ENCODE measurements around the gene SSC5D.
"Not testable (repeated sequence)": the region's sequence is repeated elsewhere in the genome, so short reads cannot be mapped to it uniquely, and the experiment has no call there.

SSC5D gene

DNA sequence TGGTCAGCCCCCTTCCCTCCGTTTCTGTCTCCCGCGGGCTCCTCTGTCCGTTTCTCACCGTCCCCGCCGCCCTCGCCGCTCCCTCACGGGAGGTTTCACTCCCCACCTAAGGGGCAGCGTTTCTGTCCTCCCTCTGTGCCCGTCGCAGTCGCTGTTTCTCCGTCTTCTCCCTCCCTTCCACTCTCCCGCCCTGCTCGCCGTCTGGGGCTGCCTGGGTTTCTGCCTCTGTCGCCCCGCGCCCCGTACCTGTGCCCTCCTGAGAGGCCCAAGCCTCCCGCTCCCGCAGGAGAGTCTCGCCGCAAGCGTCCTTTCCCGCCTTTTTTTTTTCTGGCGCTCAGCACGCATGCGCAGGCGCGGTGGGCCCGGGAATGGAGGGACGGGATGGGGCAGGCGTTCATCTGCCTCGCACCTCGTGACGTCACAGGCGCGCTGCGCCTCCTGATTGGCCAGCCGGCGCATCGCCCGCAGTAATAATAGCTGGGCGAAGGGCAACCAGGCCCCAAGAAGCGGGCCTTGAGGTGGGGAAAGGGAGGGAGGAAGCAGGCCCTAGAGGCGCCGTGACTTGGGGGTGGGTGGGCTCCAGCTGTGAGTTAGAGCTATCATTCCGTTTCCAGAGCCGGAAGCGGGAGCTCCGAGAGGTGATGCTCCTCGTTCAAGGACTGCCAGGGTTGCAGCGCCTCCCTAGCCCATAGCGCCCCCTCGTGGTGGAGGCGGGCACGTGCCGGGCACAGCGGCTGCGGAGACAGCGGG lies 15.4 kb downstream of the SSC5D start:
- peak; percentile 88 for DNase-seq (ENCODE audit: low read depth, low spot score)

DNA sequence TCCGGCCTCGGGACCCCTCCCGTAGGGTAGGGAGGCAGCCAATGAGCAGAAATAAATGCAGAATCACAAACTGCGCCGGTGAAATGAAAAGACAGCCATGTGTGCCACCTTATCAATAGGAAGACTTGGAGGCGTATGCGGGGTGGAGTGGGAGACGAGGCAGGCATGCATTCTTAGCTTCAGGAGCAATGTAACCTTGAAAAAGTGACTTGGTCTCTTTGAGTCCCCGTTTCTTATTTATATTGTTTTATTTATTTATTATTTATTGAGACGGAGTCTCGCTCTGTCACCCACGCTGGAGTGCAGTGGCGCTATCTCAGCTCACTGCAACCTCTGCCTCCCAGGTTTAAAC lies 16.0 kb downstream of the SSC5D start:
- no peak for DNase-seq (ENCODE audit: low read depth, low spot score)

DNA sequence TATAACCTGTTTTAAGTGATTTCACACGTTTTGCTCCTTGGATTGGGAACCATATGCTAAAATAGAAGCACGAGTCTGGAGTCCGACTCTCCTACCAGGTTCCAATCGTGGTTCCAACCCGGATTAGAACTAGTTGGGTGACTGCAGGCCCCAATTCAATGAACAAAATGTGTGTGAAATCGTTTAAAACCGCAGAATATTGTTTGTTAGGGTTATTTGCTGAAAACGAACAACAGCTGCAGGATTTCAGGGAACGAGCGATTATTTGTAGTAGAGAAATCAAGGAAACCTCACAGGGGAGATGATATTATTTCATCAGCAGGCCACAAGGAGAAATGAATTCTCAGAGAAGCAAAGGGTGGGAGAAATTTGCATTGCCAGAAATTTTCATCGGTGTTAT lies 16.7 kb downstream of the SSC5D start:
- no peak for DNase-seq (ENCODE audit: low read depth, low spot score)

DNA sequence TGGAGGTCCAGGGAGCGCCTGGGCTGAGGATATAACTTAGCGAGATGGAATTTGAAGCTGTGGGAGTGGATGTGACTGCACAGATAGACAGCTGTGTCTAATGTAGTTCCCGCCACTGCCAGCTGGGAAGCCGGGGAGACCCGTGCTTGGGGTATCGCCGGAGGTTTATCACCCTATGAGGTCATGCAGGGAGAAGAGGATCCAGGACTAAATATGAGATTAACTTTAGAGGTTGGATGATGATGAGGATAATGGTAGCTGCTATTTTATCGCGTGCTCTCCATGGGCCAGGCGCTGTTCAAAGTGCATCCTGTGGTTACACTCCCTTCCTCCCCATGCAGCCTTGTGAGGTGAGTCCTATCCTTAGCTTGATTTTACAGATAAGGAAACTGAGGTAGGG lies 19.9 kb downstream of the SSC5D start:
- no peak for DNase-seq (ENCODE audit: low read depth, low spot score)

DNA sequence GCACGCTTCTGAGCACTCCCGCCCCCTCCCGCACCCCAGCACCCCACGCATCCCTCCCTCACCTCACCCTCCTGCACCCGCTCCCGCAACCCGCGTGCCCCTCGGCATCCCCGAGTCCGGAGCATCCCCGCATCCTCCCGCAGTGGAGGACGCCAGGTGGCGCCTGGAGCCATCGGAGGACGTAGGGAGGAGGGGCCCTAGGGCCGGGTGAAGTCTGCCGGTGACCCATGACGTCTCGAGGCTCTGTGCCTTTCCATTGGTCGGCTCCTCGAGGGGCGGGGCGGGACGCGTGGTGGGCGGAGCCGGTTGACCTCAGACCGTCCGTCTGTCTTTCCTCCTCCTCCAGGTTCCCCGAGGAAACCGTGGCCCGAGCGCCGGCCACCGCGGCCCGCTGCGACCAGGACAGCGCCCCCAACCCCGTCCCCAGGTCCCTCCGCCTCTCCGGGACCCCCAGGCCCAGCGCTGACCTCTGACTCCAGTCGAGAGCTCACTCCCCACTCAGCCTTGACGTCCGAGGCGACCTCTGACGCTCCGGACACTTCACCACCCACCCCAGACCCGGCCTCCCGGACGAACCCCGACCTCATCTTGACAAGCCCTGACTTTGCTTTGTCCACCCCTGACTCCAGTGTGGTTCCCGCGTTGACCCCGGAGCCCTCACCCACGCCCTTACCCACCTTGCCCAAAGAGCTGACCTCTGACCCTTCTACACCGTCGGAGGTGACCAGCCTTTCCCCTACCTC lies 28.8 kb downstream of the SSC5D start:
- peak; percentile 84 for DNase-seq (ENCODE audit: low read depth, low spot score)

DNA sequence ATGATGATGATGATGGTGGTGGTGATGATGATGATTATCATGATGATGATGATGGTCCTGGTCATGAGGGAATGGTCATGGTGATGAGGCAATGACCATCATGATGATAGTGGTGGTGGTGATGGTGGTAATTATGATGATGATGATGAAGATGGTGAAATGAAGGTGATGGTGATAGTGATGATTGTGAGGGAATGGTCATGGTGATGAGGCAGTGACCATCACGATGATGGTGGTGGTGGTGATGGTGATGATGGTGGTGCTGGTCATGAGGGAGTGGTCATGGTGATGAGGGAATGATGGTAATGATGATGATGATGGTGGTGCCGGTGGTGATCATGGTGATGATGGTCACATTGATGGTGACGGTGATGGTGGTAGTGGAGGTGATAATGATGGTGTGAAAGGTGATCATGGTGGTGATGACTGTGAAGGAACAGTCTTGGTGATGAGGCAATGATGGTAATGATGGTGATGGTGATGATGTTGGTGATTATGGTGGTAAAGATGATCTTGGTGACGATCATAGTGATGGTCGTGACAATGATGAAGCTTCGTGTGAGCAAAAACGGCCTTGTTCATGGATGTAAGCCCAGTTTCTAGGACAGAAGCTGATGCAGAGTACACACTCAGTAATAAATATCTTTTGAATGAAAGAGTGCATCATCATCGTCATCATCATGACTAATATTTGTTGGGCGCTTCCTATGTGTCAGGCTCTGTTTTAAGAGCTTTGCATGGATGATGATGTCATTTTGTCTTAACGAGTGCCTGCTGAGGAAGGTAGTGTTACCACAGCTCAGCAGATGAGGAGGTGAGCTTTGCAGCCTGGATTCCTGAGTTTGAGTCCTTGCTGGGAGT lies 31.4 kb downstream of the SSC5D start:
- no peak for DNase-seq (ENCODE audit: low read depth, low spot score)

DNA sequence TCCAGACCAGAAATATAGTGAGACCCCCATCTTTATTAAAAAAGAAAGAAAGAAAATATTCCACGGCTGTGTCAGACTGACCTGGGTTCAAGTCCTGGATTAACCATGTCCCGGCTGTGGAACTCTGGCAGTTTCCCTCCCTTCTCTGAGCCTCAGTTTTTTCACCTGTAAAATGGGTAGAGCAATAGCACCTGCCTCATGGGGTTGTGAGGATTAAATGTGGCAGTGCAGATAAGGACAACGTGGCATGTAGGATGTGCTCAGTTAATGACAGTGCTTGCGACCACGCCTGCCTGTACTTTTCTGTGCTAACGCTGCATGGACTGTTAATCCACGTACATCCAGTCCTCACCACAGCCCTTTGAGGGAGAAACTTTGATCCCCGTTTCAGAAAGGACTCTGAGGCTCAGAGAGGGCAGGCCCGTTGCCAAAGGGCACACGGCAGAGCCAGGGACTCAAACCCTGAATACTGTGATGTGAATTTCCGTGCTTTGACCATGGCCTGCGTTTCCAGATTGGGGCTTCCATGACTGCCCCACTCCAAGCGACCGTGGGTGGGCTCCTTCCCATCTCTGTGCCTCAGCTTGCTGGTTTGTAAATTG lies 32.6 kb downstream of the SSC5D start:
- no peak for DNase-seq (ENCODE audit: low read depth, low spot score)

DNA sequence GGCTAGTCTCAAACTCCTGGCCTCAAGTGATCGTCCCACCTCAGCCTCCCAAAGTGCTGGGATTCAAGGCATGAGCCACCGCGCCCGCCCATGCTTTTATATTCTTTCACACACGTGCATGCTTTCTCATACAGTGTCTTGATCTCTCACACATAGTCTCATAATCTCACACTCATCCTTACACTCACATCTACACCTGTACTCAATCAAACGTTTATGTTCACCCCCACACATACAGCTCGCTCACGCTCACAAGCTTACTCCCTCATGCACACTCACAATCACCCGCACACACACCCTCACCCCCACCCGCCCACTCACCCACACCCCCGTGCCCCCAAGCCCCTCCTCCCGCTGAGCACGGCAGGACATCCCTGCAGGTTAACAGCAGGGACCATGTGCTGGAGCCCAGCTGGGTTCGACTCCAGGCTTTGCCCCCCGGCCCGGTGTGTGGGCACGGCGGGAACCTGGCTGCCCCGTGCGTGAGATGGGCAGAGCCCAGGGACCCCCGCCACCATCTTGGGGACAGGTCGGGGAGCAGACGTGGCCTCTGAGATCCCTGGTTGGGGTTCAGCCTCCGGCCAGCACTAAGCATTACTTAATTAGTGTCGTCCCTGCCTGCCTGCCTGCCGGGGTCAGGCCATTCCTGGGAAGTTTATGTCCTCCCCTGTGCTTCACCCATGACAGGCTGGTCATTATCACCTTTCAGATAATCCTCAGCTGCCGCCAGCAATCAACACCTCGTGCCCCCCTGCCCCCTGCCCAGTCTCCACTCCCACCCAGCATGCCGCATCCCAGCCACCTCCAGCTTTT lies 37.3 kb downstream of the SSC5D start:
- DNase-seq (ENCODE audit: low read depth, low spot score), result no peak

DNA sequence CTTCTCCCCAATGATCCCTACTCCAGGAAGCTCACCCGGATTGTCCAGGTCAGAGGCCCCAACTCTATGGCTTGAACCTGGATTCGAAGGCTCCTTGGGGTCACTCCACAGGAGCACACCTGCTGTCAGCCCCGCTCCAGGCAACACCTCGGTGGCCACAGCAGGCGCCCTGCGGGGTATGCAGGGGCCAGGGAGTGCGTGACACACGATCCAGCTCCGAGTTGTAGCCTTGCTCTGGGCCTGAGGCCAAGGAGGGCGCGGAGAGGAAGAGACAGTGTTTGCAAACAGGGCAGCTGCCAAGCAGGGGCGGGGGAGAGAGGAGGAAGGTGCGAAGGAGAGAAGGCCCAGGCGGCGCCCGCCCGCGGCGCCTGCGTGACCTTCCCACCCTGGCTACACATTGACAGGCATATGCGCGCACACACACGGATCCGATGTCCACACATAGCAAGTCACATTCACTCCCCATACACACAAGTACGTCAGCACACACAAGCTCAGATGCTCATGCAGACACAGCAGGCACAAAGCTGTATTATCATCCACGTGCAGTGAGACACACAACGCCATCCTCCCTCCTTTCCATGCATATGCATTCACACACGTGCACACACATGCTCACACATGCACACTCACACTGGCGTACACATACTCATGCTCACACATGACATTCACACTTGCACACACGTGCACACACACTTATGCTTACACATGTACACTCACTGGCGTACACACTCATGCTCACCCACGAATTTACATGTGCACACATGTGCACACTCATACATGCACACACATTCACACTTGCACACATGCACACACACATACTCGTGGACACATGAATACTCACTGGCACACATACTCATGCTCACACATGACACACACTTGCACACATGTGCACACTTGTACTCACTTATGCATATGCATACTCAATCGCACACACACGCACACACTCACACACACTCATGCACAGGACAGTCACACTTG lies 38.3 kb downstream of the SSC5D start:
- DNase-seq (ENCODE audit: low read depth, low spot score), result no peak

DNA sequence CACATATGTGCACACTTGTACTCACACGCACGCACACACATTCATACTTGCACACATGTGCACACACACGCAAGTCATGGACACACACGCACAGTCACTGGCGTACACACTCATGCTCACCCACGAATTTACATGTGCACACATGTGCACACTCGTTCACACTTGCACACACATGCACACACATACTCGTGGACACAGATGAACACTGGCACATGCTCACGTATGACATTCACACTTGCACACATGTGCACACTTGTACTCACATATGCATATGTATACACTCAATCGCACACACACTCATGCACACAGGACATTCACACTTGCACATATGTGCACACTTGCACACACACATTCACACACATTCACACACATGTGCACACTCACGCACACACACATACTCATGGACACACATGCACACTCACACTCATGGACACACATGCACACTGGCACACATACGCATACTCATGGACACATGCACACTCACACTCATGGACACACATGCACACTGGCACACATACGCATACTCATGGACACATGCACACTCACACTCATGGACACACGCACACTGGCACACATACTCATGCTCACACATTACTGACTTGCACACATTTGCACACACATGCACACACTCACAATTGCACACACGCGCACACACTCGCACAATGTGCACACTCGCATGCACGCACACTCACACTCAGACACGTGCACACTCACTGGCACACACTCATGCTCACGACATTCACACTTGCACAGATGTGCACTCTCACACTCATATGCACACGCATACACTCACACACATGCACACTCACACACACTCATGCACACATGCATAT lies 39.2 kb downstream of the SSC5D start:
- no peak for DNase-seq (ENCODE audit: low read depth, low spot score)

DNA sequence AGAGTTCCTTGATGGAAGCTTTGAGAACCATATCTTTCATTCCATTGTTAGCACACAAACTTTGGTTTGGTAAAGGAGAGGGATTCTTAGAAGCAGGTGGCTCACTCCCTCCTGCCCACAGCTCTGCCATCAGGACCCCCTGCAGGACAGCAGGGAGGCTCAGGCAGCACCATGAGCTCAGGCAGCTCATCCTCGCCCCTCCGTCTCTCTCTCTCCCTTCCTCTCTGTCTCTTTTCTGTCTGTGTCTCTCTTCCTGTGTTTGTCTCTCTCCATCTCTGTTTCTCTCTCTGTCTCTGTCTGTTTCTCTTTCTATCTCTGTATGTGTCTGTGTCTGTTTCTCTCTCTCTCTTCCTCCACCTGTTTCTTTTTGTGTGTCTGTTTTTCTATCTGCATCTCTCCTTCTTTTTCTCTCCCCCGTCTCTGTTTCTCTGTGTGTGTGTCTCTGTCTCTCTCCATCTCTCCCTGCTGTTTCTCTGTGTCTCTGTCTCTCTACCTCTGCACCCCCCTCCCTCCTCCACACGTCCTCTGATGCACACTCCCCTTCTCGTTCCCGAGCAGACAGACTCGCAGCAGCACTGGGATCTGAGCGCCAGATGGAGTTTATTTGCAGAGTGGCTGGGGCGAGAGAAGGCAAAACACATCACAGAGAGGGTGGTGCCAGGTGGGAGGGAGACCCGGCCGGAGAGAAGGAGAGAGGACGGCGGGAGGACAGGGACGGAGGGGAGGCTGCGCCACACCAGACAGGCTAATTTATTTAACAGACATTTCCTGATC lies 40.0 kb downstream of the SSC5D start:
- DNase-seq (ENCODE audit: low read depth, low spot score), result no peak

DNA sequence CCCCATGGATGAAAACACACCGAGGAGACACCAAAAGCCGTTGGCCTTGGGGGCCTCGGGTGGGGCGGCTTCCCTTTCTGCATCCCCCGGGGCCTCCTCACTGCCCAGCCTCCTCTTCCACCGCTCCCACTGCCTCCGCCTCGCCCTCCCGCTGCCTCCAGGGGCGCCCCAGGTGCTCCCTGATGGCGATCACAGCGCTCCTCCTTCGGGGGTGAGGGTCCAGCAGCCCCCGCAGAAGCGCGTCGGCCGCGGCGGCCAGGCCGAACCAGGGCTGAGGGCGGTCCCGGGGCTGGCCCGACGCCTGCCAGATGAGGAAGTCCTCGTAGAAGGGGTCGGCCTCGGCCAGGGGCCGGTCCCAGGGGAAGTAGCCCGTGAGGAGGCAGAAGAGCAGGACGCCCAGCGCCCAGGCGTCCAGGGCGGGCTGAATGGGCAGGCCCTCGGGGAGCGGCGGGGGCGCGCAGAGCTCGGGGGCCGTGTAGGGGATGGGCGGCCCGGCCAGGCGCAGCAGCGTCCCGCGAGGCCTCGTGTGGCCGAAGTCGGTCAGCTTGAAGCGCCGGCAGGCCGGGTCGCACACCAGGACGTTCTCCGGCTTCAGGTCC lies 41.5 kb downstream of the SSC5D start:
- no peak for DNase-seq (ENCODE audit: low read depth, low spot score)

DNA sequence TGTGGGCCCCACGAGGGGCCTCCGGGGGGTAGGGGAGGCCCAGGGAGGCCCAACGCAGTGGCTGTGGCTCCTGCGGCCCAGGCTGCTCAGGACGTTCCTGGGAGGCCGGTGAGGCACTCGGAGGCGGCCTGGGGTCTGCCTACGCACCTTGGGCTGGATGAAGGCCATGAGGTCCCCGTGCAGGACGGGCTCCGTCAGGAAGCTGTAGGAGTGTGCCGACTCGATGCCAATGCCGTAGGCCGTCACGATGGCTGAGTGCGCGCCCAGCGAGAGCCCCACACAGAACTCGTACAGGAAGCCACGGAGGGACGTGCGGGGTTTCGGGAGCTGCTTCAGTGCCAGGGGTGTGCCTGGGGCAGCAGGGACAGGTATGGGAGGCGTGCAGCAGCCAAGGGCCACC lies 42.8 kb downstream of the SSC5D start:
- DNase-seq (ENCODE audit: low read depth, low spot score), result no peak

DNA sequence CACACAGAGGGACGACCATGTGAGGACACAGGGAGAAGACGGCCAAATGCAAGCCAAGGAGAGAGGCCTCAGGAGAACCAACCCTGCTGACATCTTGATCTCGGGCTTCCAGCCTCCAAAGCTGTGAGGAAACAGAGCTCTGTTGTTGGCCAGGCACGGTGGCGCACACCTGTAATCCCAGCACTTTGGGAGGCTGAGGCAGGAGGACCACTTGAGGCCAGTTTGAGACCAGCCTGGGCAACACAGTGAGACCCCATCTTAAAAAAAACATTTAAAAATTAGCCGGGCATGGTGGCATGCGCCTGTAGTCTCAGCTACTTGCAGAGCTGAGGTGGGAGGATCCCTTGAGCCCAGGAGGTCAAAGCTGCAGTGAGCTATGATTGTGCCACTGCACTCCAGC lies 46.0 kb downstream of the SSC5D start:
- not testable (repeated sequence) for DNase-seq (ENCODE audit: low read depth, low spot score)

DNA sequence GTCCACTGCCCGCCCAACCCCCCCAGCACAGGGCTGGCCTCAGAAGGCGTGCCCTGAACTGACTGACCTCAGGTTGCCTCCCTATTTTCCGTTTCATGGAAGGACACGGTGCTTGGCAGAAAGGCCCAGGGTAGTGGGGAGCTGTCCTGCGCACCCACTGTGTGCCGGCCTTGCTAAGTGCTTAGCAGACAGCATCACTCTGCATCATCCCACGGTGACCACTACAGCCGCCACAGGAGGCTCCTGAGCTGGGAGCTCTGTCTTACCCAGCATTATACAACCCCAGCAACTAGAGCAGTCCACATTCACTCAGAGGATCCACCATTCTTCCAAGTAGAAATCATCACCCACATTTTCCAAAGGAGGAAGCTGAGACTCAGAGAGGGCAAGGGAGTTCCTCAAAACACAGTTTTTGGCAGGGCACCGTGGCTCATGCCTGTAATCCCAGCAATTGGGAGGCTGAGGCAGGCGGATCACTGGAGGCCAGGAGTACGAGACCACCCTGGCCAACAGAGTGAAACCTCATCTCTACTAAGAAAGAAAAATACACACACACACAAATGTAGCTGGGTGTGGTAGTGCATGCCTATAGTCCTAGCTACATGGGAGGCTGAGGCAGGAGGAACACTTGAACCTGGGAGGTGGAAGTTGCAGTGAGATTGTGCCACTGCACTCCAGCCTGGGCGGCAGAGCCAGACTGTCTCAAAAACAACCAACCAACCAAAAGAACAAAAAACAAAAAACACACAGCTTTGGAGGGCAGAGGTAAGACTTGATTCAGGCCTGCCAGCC lies 47.1 kb downstream of the SSC5D start:
- DNase-seq (ENCODE audit: low read depth, low spot score), result no peak

DNA sequence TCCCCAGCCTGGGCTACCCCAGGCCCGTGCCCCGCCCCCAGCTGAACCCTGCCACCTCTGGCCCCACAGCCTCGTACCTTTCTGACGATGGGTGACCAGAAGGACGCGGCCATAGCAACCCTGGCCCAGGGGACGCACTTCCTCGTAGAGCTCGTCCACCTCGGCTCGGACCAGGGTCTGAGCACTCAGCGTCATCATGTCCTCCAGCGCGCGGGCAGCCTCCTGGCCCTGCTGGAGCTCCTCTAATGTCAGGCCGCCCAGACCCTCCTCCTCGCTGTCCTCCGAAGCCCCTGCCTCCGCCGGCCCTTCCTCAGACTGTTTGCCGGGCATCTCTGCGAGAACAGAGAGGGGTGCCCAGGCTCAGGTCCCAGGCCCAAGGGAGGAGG lies 47.7 kb downstream of the SSC5D start:
- no peak for DNase-seq (ENCODE audit: low read depth, low spot score)

DNA sequence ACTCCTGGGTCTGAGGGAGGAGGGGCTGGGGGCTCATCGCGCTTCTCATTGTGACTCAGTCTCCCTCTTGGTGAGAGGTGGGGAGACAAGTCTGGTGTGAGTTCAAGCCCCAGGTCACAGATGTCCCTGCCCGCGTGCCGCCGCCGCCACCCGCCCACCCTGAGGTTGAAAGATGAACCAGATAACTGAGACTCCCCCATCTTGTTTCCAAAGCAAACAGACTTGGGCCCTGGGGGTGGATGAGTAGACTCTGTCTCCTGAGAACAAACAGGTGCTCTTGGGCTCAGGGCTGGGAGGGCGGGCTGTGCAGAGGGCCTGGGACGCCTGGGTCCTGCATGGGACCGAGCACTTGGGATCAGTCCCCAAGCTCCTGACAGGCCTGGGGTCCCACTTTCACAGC lies 48.1 kb downstream of the SSC5D start:
- DNase-seq (ENCODE audit: low read depth, low spot score), result no peak
